Endometrial microvascular endothelial cells (primary cell): ENCODE data around the gene SST. TPM values are rescaled to one million over a fixed set of nuclear protein-coding genes. Genes with fewer than 3 reads are reported as not detected.
"Not testable (repeated sequence)": the region's sequence is repeated elsewhere in the genome, so short reads cannot be mapped to it uniquely, and the experiment has no call there.

ENCODE experiments used
- in situ Hi-C: cut with HindIII; loops from 2 replicates; pipeline ENCODE4 v1.10.0; 2017; ENCODE audit warnings: low sequenced_read_pairs, low pct_unique_long_range_greater_than_20kb; ENCODE audit errors: inconsistent ontology term
- total RNA-seq: library from RNA; depleted of rRNA; stranded (reverse); fragments of >200 nt; gene quantifications from one replicate; pipeline ENCODE4 v1.2.3, GENCODE V29; 2015; ENCODE audit errors: inconsistent ontology term

The SST gene
- total RNA-seq, 1 donor from 2014 or later = not detected

GRCh38 chr3:187686621-187687273 lies 16.6 kb upstream of the SST start:
- in situ Hi-C loops = loop anchor here (10.0 to 25.0 kb wide), 2 partner anchors 372 to 474 kb away; no protein-coding TSS in a partner anchor

DNA sequence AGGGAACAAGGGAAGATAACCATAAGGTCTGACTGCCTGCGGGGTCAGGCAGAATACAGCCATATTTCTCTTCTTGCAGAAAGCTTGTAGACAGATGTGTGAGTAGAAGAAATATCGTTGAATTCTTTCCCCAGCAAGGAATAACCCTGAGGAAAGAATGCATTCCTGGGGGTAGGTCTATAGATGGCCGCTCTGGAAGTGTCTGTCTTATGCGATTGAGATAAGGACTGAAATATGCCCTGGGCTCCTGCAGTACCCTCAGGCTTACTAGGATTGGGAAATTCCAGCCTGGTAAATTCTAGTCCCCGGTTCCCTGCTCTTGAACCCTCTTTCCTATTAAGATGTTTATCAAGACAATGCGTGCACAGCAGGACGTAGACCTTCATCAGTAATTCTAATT lies 15.8 kb upstream of the SST start:
- in situ Hi-C loops = loop anchor here (10.0 to 25.0 kb wide), 2 partner anchors 371 to 474 kb away; no protein-coding TSS in a partner anchor

GRCh38 chr3:187684880-187685279 lies 14.7 kb upstream of the SST start:
- in situ Hi-C loops = loop anchor here (10.0 to 25.0 kb wide), 2 partner anchors 370 to 473 kb away; no protein-coding TSS in a partner anchor

DNA sequence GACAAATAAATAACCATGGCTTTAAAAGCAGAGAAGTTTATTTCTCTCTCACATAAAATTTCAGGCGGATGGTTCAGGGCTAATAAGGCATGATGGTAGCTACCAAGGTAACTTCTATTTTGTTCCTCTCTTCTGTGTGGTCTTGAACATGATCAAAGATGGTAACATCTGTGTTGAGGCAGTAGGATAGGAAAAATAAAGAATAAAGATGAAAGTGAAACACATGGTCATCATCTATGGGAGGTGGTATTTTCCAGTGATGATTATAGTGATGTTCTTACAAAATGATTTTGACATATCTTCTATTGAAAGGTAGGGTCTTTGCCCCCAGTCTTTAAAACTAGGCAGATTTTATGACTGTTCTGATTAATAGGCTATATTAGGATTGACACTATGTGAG lies 14.2 kb upstream of the SST start:
- in situ Hi-C loops = loop anchor here (10.0 to 25.0 kb wide), 2 partner anchors 370 to 472 kb away; no protein-coding TSS in a partner anchor

DNA sequence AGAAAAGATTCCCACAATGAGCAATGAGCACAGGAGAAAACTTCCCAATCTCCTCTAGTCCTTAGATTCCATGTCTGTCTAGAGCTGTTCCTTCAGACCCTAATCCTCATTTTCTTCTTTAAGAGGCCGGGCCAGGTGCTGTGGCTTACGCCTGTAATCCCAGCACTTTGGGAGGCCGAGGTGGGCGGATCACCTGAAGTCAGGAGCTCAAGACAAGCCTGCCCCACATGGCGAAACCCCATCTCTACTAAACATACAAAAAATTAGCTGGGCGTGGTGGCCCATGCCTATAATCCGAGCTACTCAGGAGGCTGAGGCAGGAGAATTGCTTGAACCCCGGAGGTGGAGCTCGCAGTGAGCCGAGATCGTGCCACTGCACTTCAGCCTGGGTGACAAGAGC lies 11.6 kb upstream of the SST start:
- in situ Hi-C loops = loop anchor here (10.0 to 25.0 kb wide), 2 partner anchors 367 to 469 kb away; no protein-coding TSS in a partner anchor

- in situ Hi-C loops = loop anchor here (10.0 to 25.0 kb wide), 2 partner anchors 365 to 468 kb away; no protein-coding TSS in a partner anchor
These were observed 9.6 kb upstream of the SST start for GRCh38 chr3:187679638-187680396.

GRCh38 chr3:187678726-187679268 lies 8.6 kb upstream of the SST start:
- in situ Hi-C loops = loop anchor here (25.0 kb wide), 1 partner anchor 466 kb away; no protein-coding TSS in a partner anchor

DNA sequence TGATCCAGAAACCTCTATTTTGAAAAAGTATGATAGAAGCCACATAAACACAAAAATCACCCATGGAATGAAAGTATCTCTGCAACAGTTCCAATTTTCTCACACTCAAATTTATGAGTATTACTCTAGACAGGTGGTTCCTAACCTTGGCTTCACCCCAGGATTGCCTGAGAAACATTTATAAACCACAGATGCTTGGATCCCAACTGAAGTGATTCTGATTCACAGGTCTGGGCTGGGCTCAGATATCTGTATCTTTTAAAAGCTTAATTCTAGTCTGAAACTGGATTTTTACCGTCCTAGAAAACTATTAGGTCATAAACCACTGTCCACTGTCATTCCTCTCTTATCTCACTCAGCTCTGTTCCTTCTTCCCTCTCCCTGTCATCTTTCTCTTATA lies 7.4 kb upstream of the SST start:
- in situ Hi-C loops = loop anchor here (25.0 kb wide), 1 partner anchor 465 kb away; no protein-coding TSS in a partner anchor

DNA sequence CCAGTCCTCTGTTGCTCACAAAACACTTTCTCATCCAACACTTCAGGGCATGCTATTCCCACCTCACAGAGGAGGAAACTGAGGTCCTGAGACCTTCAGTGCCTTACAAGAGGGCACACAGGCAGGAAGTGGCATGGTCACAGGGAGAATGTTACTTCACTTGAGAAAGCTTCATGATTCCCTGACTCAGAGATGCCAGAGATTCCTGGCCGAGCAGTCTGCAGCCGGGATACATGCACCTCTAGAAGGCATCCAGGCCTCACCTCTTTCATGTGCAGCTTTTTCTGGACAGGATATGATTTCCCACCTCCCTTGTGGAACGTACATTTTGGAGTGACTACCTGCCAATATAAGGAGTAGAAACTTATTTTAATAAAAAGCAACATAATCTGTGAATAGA lies 2.8 kb upstream of the SST start:
- in situ Hi-C loops = no loop called here

GRCh38 chr3:187667526-187667925 lies 2.7 kb downstream of the SST start:
- in situ Hi-C loops = no loop called here

- in situ Hi-C loops = no loop called here
These were observed 4.3 kb downstream of the SST start for GRCh38 chr3:187665764-187666402.

- in situ Hi-C loops = no loop called here
These were observed 5.2 kb downstream of the SST start for GRCh38 chr3:187665010-187665409.

- in situ Hi-C loops = no loop called here
These were observed 7.3 kb downstream of the SST start for GRCh38 chr3:187662848-187663409.

GRCh38 chr3:187661267-187661666 lies 8.9 kb downstream of the SST start:
- in situ Hi-C loops = no loop called here

- in situ Hi-C loops = no loop called here
These were observed 18.9 kb downstream of the SST start for GRCh38 chr3:187651282-187651681.

GRCh38 chr3:187648177-187648576 lies 22.0 kb downstream of the SST start:
- in situ Hi-C loops = no loop called here

GRCh38 chr3:187646906-187647660 lies 23.1 kb downstream of the SST start:
- in situ Hi-C loops = no loop called here

DNA sequence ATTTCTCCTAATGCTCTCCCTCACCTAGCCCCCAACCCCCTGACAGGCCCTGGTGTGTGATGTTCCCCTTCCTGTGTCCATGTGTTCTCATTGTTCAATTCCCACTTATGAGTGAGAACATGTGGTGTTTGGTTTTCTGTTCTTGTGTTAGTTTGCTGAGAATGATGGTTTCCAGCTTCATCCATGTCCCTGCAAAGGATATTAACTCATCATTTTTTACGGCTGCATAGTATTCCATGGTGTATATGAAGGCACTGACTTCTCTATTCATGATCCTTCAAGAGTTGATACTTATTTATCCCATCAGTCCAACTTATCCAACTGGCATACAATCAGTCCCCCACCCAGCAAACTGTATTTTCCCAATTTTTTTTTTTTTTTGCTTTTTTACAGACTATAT lies 24.8 kb downstream of the SST start:
- in situ Hi-C loops = not testable (repeated sequence)
